Fibroblast of lung (primary cell): ENCODE data around the gene PTTG2. TPM values are rescaled to one million over a fixed set of nuclear protein-coding genes. Genes with fewer than 3 reads are reported as not detected.

Experiments
- DNase-seq, 2 donors: peaks; one replicate each; pipeline versions ENCODE4 v3.0.0 to v3.0.0-alpha.2; 2010; ENCODE audit warnings: low read depth in 2 of 2
- H2AFZ ChIP-seq: 2 replicates; pipeline ENCODE4 v1.5.1; 2012; ENCODE audit warnings: low read length, control low read depth, inconsistent platforms
- H3K27ac ChIP-seq: 2 replicates; pipeline ENCODE4 v1.5.1; 2011; ENCODE audit warnings: low read length, control low read depth; ENCODE audit not compliant: insufficient read depth
- H3K27me3 ChIP-seq: 2 replicates; pipeline ENCODE4 v1.5.1; 2011; ENCODE audit warnings: mild to moderate bottlenecking, low read length; ENCODE audit not compliant: control insufficient read depth, insufficient read depth
- H3K36me3 ChIP-seq: 2 replicates; pipeline ENCODE4 v1.5.1; 2011; ENCODE audit warnings: low read length; ENCODE audit not compliant: control insufficient read depth, insufficient read depth
- H3K4me1 ChIP-seq: 2 replicates; pipeline ENCODE4 v1.5.1; 2011; ENCODE audit warnings: low read length; ENCODE audit not compliant: control insufficient read depth, insufficient read depth; ENCODE audit errors: extremely low read depth
- H3K4me2 ChIP-seq: 2 replicates; pipeline ENCODE4 v1.5.1; 2011; ENCODE audit warnings: low read length, control low read depth; ENCODE audit not compliant: insufficient read depth; ENCODE audit errors: extremely low read depth
- H3K4me3 ChIP-seq, 4 experiments: fragments of 200-600 bp in 1 of 4; sonication (generic) in 1 of 4; replicated peaks in 1 of 4; 2 replicates each; pipeline ENCODE4 v1.5.1; 2011 to 2016; ENCODE audit warnings: low read length in 4 of 4, low read depth in 3 of 4, mild to moderate bottlenecking in 3 of 4, control low read depth in 2 of 4, inconsistent platforms in 1 of 4, mixed read lengths in 1 of 4; ENCODE audit not compliant: insufficient read depth in 1 of 4; ENCODE audit errors: control extremely low read depth in 1 of 4
- H3K79me2 ChIP-seq: 2 replicates; pipeline ENCODE4 v1.5.1; 2012; ENCODE audit warnings: mild to moderate bottlenecking, low read length, inconsistent platforms; ENCODE audit not compliant: control insufficient read depth, insufficient read depth
- H3K9ac ChIP-seq: 2 replicates; pipeline ENCODE4 v1.5.1; 2011; ENCODE audit warnings: mild to moderate bottlenecking, low read length, control low read depth; ENCODE audit not compliant: insufficient read depth
- H3K9me3 ChIP-seq: 2 replicates; pipeline ENCODE4 v1.5.1; 2012; ENCODE audit warnings: low read depth, low read length; ENCODE audit not compliant: control insufficient read depth, insufficient read depth
- H4K20me1 ChIP-seq: 2 replicates; pipeline ENCODE4 v1.5.1; 2011; ENCODE audit warnings: low read length; ENCODE audit not compliant: control insufficient read depth, insufficient read depth; ENCODE audit errors: extremely low read depth
- CTCF ChIP-seq, 2 donors: IDR thresholded peaks in 1 of 2; conservative IDR thresholded peaks in 1 of 2; 1 replicate in 1 of 2; 2 replicates in 1 of 2; pipeline ENCODE4 v1.5.1; 2011 to 2012; ENCODE audit warnings: low read length in 2 of 2, control low read depth in 1 of 2, inconsistent platforms in 1 of 2, low read depth in 1 of 2, mild to moderate bottlenecking in 1 of 2
- EZH2 ChIP-seq: IDR thresholded peaks from 2 replicates; pipeline ENCODE4 v1.5.1; 2012; ENCODE audit warnings: low read length, control low read depth, mild to moderate bottlenecking; ENCODE audit errors: missing control alignments
- polyA plus RNA-seq, 2 donors: library from polyadenylated mRNA; depleted of rRNA in 1 of 2; stranded (reverse) in 1 of 2; unstranded in 1 of 2; fragments of >200 nt; gene quantifications; 2 replicates each; pipeline ENCODE4 v1.2.1, GENCODE V29; 2011 to 2012; ENCODE audit warnings: missing spikeins in 1 of 2
- total RNA-seq: library from RNA; depleted of rRNA; stranded (reverse); fragments of >200 nt; gene quantifications from 2 replicates; pipeline ENCODE4 v1.2.1, GENCODE V29; 2014

PTTG2 gene
- total and polyA plus RNA-seq, 2 donors (not counting 1 experiment from before 2014, with no cell fraction given), result not detected

GRCh38 chr4:37953156-37953555, 7.0 kb upstream of the PTTG2 start:
- Histone ChIP-seq H3K9ac (no peak overlapping the region), H3K4me3 (no peak overlapping the region), H3K9me3 (no peaks in the 10 kb centered on the region), H3K4me1 (no peaks in the 10 kb centered on the region), H3K79me2 (no peaks in the 10 kb centered on the region), H4K20me1 (no peaks in the 10 kb centered on the region), H2AFZ (no peak overlapping the region), H3K36me3 (no peaks in the 10 kb centered on the region), H3K27me3 (no peaks in the 10 kb centered on the region), H3K27ac (no peak overlapping the region), H3K4me2 (no peak overlapping the region)
- no peak for TF ChIP-seq CTCF (conservative IDR thresholded peaks at IDR 0.05 in 1 of 2, IDR thresholded peaks at IDR 0.05 in 1 of 2; ENCODE audit: low read depth in 1 of 2, low read length in 2 of 2)
- DNase-seq, result no peak

GRCh38 chr4:37953620-37954293, 6.4 kb upstream of the PTTG2 start:
- H3K4me2 ChIP-seq, result no peak overlapping the region
- no peaks in the 10 kb centered on the region for H3K79me2 ChIP-seq
- peak; percentile 66 to 83 for DNase-seq

GRCh38 chr4:37956941-37957340, 3.3 kb upstream of the PTTG2 start:
- H4K20me1 ChIP-seq, result no peaks in the 10 kb centered on the region
- H3K79me2 ChIP-seq, result no peaks in the 10 kb centered on the region
- H3K27ac ChIP-seq, result no peak overlapping the region
- H3K9ac ChIP-seq, result no peak overlapping the region
- no peak overlapping the region for H3K4me2 ChIP-seq
- H3K36me3 ChIP-seq, result no peaks in the 10 kb centered on the region
- no peaks in the 10 kb centered on the region for H3K4me1 ChIP-seq
- H3K9me3 ChIP-seq, result no peaks in the 10 kb centered on the region
- no peak for DNase-seq
- no peak overlapping the region for H2AFZ ChIP-seq
- TF ChIP-seq EZH2 (no peak), CTCF (conservative IDR thresholded peaks at IDR 0.05 in 1 of 2, IDR thresholded peaks at IDR 0.05 in 1 of 2; ENCODE audit: low read depth in 1 of 2, low read length in 2 of 2) (no peak)
- no peaks in the 10 kb centered on the region for H3K27me3 ChIP-seq
- H3K4me3 ChIP-seq, result no peak overlapping the region

More at GRCh38 chr4:37953620-37954293, 6.4 kb upstream of the PTTG2 start:
- H4K20me1 ChIP-seq, result no peaks in the 10 kb centered on the region
- no peaks in the 10 kb centered on the region for H3K4me1 ChIP-seq
- no peaks in the 10 kb centered on the region for H3K9me3 ChIP-seq
- H3K27me3 ChIP-seq, result no peaks in the 10 kb centered on the region
- H3K4me3 ChIP-seq, result no peak overlapping the region
- TF ChIP-seq EZH2 (no peak), CTCF (conservative IDR thresholded peaks at IDR 0.05 in 1 of 2, IDR thresholded peaks at IDR 0.05 in 1 of 2; ENCODE audit: low read depth in 1 of 2, low read length in 2 of 2) (no peak)
- no peak overlapping the region for H3K27ac ChIP-seq
- H2AFZ ChIP-seq, result no peak overlapping the region
- H3K9ac ChIP-seq, result no peak overlapping the region
- no peaks in the 10 kb centered on the region for H3K36me3 ChIP-seq
